ENCODE results near the gene SEMA3C.

Gene SEMA3C

DNA sequence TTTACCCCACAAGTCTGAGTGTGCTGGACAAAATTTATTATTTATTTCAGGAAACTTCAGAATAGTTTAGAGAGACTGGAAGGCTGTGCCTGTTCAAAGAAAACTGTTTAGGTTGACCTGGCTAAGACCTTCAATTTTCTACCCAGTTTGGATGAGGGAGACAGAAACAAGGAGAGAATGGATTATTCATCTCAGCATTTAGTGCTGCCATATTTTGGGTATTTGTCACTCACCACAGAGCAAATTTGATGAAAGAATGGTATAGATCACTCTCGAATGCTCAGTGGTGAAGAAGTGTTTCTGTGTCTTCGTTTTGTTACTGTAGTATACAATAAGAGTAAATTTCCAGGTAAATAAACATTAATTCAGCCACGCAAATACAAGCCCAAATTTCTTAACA lies 71.8 kb downstream of the SEMA3C start:
- no peak for TF ChIP-seq CTCF (IDR thresholded peaks at IDR 0.05; ENCODE audit: low read depth, low read length, missing control alignments)
- in situ Hi-C loops (cut with HindIII; ENCODE audit: low sequenced_read_pairs) = no loop called here
- no peak for DNase-seq (ENCODE audit: low read depth)

DNA sequence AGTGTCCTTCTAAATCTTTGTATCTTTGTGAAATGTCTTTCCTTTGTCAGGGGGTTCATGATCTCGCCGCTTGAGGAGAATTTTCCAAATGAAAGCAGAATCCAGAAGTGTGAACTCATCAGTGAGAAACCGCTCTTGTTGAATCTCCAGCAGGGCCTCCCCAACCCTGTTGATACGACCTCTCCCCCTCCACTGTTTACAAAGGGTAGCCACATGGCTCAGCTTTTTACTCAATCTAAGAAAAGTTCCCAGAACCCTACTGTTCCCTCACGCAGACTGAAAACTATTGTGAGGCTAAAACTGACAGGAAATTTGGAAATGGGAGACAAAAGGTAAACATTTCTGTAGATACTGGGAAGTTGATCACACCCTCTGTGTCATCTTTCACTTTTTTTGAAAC lies 73.9 kb downstream of the SEMA3C start:
- peak; percentile 49 for DNase-seq (ENCODE audit: low read depth)
- no peak for TF ChIP-seq CTCF (IDR thresholded peaks at IDR 0.05; ENCODE audit: low read depth, low read length, missing control alignments)
- in situ Hi-C loops (cut with HindIII; ENCODE audit: low sequenced_read_pairs) = no loop called here
- no peak overlapping the region for H3K4me3 ChIP-seq (ENCODE audit: low read depth, low read length)

More for the DNA sequence above, 71.8 kb downstream of the SEMA3C start:
- no peak overlapping the region for H3K4me3 ChIP-seq (ENCODE audit: low read depth, low read length)

- no peak for DNase-seq (ENCODE audit: low read depth)
- in situ Hi-C loops (cut with HindIII; ENCODE audit: low sequenced_read_pairs) = no loop called here
- TF ChIP-seq CTCF (IDR thresholded peaks at IDR 0.05; ENCODE audit: low read depth, low read length, missing control alignments) = no peak
- H3K4me3 ChIP-seq (ENCODE audit: low read depth, low read length) = no peak overlapping the region
Measured at GRCh38 chr7:80843018-80843677, 75.7 kb downstream of the SEMA3C start.

DNA sequence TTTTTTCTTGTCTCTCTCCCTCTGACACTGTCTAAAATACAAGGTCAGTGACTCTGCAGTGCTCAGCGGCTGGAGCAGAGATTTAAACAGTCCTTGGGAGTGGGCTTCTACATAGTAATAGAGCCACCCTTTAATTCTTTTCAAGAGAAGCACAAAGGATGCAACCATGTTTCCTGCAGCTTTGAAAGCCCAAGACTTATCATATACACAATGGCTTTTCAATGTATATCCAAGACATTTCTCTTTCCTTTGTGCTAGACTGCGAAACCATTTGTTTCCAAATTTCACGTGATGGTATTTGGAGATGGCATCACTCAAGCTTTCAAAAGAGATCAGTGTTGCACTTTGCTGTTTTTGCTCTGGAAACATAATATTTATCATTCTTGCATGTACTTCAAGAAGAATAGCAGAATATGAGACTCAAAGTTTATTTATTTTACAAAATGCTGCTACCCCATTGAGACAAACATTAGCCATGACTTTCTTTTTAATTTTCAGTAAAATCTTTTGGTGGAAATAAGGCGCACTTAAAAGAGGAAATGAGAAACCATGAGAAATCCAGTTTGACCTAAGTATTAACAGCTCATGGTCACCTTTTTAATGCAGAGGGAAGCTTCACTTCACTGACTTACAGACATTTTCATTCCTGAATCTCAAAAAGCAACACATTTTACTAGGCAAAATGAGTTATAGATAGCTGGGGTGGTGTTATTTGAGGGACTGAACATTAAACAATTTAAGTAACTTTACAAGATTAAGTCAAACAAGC lies 76.6 kb downstream of the SEMA3C start:
- no peak overlapping the region for H3K4me3 ChIP-seq (ENCODE audit: low read depth, low read length)
- no peak for TF ChIP-seq CTCF (IDR thresholded peaks at IDR 0.05; ENCODE audit: low read depth, low read length, missing control alignments)
- in situ Hi-C loops (cut with HindIII; ENCODE audit: low sequenced_read_pairs) = no loop called here
- DNase-seq (ENCODE audit: low read depth) = no peak

GRCh38 chr7:80841423-80841955 lies 77.4 kb downstream of the SEMA3C start:
- TF ChIP-seq CTCF (IDR thresholded peaks at IDR 0.05; ENCODE audit: low read depth, low read length, missing control alignments) = no peak
- no peak overlapping the region for H3K4me3 ChIP-seq (ENCODE audit: low read depth, low read length)
- no peak for DNase-seq (ENCODE audit: low read depth)
- in situ Hi-C loops (cut with HindIII; ENCODE audit: low sequenced_read_pairs) = no loop called here

DNA sequence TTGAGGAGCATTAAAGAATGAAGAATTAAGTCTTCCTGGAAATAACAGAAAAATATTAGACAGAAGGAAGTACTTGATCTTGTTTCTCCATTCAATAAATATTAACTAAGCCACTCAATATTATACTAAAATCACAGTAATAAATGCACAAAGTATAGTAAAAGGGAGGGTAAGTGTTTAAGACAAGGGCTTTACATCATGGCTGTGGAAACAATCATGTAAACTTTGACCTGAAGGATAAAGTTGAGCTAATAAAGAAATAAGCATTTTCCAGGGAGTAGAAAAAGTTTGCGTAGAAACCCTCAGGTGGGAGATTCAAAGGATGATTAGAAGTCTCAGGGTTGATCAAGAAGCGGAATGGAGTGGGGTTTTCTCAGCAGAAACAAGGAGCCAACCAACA lies 78.2 kb downstream of the SEMA3C start:
- TF ChIP-seq CTCF (IDR thresholded peaks at IDR 0.05; ENCODE audit: low read depth, low read length, missing control alignments) = no peak
- in situ Hi-C loops (cut with HindIII; ENCODE audit: low sequenced_read_pairs) = no loop called here
- H3K4me3 ChIP-seq (ENCODE audit: low read depth, low read length) = no peak overlapping the region
- DNase-seq (ENCODE audit: low read depth) = no peak

Data from astrocyte of the cerebellum (primary cell).